ENCODE results near the gene MYO7B.

DNA sequence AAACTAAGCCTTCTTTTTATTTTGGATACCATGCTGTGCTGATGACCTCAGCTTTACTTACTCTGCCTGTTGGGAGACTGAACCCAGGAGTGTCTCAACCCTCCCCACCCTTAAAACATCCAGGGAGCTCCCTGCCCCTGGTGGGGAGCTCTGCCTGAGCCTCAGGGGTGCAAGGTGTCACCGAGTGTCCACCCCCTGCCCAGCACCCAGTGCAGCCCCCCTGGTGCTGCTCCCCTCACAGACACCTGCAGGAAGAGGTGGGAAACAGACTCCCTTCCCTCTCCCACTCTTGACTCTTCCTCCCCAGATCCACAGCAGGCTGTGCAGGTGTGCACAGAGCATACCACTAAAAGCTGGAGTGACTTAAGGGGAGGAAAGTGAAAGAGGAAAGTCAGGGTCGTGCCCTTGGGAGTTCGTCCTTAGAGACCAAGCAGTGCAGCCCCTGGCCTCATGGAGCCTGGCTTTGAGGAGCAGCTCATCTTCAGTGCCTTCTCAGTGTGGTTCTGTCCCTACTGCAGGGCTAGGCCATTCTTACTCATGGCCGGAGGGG lies 51.3 kb downstream of the MYO7B start:
- TF ChIP-seq, protein P1, sequence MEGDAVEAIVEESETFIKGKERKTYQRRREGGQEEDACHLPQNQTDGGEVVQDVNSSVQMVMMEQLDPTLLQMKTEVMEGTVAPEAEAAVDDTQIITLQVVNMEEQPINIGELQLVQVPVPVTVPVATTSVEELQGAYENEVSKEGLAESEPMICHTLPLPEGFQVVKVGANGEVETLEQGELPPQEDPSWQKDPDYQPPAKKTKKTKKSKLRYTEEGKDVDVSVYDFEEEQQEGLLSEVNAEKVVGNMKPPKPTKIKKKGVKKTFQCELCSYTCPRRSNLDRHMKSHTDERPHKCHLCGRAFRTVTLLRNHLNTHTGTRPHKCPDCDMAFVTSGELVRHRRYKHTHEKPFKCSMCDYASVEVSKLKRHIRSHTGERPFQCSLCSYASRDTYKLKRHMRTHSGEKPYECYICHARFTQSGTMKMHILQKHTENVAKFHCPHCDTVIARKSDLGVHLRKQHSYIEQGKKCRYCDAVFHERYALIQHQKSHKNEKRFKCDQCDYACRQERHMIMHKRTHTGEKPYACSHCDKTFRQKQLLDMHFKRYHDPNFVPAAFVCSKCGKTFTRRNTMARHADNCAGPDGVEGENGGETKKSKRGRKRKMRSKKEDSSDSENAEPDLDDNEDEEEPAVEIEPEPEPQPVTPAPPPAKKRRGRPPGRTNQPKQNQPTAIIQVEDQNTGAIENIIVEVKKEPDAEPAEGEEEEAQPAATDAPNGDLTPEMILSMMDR (IDR thresholded peaks at IDR 0.05 in 4 of 5, conservative IDR thresholded peaks at IDR 0.05 in 1 of 5): no peak
- no peak for TF ChIP-seq POLR2A (IDR thresholded peaks at IDR 0.05)
